Activated gamma-delta T cell treated with Interleukin-2 at 50 U/mL for 16 hours (primary cell): ENCODE measurements around the gene CDK5RAP1.
"Not testable (repeated sequence)": the region's sequence is repeated elsewhere in the genome, so short reads cannot be mapped to it uniquely, and the experiment has no call there.

Experiments used
- DNase-seq: peaks from one replicate; pipeline ENCODE4 v3.0.0-alpha.2; 2020

Gene CDK5RAP1

GRCh38 chr20:33401184-33401920 lies at the start of gene CDK5RAP1:
TSS of gene CDK5RAP1 (minus strand) at chr20:33401519. CDS start at chr20:33397064, 4,455 bp downstream.
- peak; percentile 81 for DNase-seq

- no peak for DNase-seq
Measured at GRCh38 chr20:33450867-33451266, 49.5 kb upstream of the CDK5RAP1 start.

- DNase-seq = no peak
Measured at GRCh38 chr20:33445881-33446625, 44.7 kb upstream of the CDK5RAP1 start.

DNA sequence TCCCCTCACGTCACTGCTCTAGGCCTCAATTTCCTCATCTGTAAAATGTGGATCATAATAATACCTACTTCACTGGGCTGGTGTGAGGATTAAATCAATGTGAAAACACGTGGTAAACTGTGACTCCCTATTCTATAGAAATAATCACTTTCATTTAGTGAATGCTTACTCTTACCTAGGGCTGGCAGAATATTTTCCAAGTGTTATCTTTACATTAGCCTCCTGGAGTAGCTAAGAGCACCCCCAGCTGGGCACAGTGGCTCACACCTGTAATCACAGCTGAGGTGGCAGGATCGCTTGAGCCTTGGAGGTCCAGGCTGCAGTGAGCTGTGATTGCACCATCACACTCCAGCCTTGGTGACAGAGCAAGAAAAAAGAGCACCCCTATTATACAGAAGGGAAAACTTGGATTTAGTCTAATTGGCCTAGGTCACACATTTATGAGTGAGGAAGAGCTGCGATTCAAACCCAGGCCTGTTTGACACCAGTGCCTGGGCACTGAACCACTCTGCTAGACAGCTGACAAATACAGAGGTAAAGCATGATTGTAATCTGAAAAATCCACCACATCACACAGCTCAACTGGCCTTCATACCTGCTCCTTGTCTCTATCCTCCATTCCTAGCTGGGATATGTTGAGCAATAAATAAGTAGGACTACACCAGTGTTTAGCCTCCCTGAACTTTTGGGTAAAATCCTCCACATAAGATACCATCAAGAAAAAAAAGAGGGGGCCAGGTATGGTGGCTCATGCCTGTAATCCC lies 43.7 kb upstream of the CDK5RAP1 start:
- DNase-seq = peak; percentile 17

DNA sequence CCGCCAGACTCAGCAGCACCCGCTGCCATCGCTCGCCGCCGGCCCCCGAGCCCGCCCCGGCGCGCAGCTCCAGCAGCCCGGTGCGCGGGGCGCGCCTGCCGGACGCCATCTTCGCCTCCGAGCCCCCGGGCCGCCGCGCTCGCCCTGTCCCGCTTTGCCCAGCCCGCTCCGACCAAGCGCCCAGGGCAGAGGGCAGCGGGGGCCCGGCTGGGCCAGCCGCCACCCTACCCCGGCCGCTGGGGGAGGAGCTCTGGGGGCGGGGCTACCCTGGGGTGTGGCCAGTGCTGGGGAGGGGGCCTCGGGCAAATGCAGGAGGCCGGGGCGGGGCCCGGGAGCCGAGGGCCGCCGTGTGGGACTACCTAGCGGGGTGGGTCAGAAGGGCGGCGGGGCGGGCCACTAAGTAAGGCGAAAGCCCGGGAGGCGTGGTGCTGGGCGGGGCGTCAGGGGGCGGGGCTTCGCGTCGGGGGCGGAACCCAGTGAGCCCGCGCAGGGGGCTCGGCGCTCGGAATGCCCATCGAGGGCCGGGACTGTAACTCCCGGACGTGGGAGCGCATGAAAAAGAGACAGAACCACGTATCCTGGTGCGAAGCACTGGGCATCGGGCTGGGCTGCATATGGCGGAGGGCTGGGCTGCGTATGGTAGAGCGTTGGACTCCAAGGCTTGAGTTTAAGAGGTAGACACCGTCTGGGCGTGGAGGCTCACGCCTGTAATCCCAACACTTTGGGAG lies 42.4 kb upstream of the CDK5RAP1 start, which contains the start of gene SNTA1:
Gene SNTA1, minus strand, starts transcription at position 252 of the 728 bp plus-strand sequence. Its CDS starts 143 bp downstream, at position 109.
- DNase-seq = peak; percentile 87

- DNase-seq = peak; percentile 16
Measured at GRCh38 chr20:33443006-33443511, 41.7 kb upstream of the CDK5RAP1 start.

DNA sequence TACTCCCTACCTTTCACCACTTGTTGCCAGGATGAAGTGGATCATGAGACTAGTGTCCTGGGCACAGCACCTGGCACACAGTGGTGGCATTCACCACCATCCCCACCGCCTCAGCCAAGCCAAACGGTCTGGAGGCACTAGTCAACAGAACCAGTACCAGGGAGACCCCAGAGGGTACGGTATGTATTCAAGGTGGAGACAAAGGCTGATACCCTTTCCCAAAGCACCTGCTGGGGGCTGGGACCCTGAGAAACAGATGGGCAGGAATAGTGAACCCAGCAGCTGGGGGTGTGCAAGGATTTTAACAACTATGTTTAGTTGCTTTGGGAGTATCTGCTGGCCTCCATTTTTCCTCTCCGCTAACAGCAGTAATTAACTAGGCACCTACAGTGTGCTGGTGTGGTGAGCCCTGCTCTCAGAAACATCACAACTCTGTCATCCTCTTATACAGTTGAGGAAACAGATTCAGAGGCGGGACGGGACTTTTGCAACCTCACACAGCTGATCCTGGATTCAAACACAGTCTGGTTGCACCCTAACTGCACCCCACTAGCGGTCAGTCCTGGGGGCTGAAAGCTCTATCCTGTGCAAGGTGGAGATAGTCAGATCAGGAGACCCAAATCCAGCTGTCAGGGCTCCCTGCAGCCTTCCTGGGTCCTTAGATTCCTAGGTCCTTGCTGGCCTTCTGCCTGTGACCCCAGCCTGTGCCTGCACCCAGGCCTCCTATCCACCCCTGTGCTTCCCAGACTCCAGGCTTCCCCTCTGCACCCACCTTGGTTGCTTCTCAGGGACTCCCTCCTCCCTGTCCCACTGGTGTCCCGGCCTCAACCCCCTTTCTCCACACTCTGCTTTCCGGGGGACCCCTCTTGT lies 41.1 kb upstream of the CDK5RAP1 start:
- DNase-seq = no peak

GRCh38 chr20:33441142-33441955 lies 40.0 kb upstream of the CDK5RAP1 start:
- DNase-seq = no peak

DNA sequence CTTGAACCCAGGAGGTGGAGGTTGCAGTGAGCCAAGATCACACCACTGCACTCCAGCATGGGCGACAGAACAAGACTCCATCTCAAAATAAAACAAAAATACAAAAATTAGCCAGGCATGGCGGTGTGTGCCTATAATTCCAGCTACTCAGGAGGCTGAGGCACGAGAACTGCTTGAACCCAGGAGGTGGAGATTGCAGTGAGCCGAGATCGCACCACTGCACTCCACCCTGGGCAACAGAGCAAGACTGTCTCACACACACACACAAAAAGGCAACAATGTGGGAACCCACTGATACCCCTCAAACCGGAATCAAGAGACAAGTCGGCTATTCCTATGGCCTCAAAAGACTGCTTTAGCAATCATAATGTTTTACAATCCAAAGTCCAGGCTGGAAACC lies 39.2 kb upstream of the CDK5RAP1 start:
- not testable (repeated sequence) for DNase-seq

DNA sequence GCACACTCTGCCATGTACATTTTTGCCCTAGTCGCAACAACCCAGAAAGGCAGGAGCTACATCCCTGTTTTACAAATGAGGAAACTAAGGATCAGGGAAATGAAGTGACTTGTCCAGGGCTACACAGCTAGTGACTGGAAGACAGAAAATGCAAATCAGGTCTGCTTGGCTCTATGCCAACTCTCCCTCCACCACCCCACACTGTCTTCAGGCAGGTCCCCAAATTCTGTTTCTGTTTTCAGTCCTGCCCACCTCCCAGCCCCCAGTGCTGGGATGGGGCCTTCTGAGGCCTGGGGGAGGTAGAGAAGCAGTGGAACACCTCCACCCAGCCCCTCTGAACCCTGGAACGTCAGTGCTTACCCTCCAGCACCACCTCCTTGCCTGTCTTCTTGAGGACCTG lies 37.2 kb upstream of the CDK5RAP1 start:
- DNase-seq = no peak

DNA sequence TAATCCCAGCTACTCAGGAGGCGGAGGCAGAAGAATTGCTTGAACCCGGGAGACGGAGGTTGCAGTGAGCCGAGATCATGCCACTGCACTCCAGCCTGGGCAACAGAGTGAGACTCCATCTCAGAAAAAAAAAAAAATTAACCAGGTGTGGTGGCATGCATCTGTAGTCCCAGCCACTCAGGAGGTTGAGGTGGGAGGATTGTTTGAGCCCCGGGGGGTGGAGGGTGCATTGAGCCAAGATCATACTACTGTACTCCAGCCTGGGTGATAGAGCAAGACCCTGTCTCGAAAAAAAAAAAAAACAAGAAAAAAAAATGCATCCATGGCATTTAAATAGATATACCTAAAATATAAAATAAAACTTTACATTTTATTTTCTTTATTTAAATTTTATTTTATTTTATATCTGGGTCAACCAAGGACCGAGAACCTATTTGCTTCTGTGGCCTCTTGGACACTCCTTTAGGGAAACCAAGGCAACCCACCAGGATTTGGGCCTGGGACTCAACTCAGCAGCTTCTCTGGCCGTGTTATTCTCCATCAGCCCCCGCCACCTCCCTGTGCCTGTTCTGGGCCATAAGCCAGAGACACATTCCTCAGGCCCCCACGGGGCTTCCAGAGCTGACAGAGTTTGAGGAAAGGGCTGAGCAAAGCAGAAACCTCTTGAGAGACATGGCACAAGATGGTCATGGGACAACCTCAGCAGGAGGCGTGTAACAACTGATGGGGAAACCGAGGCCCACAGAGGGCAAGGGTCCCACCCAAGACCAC lies 36.0 kb upstream of the CDK5RAP1 start:
- DNase-seq = no peak

DNA sequence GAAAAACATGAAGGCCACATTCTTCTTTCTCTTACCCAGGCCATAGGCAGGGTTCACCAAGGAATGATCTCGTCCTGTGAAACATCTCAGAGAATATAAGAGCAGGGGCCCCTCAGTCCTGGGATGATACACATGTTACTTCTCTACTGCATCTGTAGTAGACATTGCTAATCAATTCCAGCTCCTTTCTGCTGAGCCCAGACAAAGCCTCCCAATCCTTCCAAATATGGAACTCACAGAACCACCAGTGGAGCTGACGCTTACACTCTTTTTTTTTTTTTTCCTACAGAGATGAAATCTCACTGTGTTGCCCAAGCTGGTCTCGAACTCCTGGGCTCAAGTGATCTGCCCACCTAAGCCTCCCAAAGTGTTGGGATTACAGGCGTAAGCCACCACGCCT lies 33.1 kb upstream of the CDK5RAP1 start:
- DNase-seq = no peak

- no peak for DNase-seq
Measured at GRCh38 chr20:33433465-33434234, 32.3 kb upstream of the CDK5RAP1 start.

DNA sequence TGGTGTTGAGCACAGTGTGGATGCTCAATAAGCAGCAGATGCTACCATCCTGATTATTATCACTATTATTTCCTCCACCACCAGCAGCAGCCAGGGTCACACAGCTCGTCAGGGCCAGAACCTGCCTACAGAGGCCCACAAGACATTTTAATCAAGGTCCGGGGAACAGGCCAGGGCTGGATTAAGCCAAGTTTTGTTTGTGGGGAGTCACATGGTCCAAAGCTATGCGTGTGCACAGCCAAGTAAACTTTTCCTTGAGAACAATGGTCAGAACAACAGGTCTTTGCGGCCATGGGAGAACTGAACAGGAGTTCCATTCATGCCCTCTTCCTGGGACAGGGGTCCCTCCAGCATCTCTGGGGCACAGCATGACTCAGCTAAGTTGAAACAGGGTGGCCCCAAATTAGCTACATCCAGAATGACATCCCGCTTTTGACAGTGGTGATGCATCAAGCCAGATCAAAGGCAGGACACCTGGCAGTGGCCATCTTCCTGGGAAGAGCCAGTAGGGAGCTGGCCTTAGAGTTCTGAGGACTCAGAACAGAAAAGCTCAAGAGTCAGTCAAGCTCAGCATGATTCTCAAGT lies 30.6 kb upstream of the CDK5RAP1 start:
- no peak for DNase-seq

DNA sequence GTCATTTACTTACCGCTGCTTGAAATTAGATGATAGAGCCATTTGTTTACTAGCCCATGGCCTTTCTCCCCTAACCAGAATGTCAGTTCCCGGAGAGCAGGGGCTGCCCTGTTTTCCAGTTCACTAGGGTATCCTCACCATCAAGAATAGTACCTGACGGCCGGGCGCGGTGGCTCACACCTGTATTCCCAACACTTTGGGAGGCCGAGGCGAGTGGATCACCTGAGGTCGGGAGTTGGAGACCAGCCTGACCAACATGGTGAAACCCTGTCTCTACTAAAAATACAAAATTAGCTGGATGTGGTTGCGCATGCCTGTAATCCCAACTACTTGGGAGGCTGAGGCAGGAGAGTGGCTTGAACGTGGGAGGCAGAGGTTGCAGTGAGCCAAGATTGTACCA lies 22.6 kb upstream of the CDK5RAP1 start:
- DNase-seq = not testable (repeated sequence)

GRCh38 chr20:33423141-33423834 lies 22.0 kb upstream of the CDK5RAP1 start:
- no peak for DNase-seq

DNA sequence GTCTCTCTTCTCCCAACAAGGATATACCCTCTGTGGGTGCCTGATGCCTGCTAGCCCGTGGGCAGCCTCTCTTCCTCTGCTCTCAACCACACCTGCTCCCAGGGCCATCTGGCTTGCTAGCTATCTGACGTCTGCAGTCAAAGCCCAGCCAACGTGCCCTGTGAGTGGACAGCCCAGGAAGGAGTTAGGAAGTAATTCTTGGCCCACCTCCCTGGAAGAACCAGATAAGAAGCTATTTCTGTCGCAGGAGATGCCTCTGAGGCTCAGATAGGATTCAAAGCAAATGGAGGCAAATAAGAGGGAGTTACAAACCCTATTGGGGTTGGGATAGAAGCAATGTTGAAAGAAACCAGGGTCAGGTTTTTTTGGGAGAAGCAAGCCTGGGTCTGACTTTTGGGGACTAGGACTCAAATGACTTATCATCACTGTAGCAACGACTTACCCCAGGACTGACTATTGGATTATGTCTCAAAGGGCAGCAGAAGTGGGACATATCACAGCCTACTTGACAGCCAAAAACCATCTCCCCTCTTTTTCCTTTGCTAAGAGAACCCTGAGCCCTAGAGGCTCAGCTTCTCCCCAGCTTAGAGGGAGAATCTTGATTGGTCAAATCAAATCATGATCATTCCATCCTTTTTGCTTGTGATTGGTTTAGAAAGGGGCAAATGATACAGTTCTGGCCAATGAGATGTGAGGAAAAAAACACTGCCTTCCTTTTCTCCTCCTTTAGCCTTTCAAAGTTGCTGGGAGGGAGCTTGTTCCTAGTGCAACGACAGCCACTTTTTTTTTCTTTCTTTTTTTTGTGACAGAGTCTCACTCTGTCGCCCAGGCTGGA lies 18.0 kb upstream of the CDK5RAP1 start:
- DNase-seq = no peak
